Panc1 (cell line): Measurements from ENCODE around the gene FAM50A.

Experiments used
- TF ChIP-seq, protein P1 (sequence below): fragments of 450-650 bp; IDR thresholded peaks from 2 replicates; pipeline ENCODE4 v1.5.1; 2017; ENCODE audit warnings: mild to moderate bottlenecking
- TF ChIP-seq, protein P2 (sequence below), 2 experiments: IDR thresholded peaks; 2 replicates each; pipeline ENCODE4 v1.6.1; 2011 to 2012; ENCODE audit warnings: low read depth in 2 of 2, control low read depth in 1 of 2, low read length in 1 of 2, mild to moderate bottlenecking in 1 of 2, moderate library complexity in 1 of 2; ENCODE audit not compliant: insufficient read depth in 1 of 2

DNA sequence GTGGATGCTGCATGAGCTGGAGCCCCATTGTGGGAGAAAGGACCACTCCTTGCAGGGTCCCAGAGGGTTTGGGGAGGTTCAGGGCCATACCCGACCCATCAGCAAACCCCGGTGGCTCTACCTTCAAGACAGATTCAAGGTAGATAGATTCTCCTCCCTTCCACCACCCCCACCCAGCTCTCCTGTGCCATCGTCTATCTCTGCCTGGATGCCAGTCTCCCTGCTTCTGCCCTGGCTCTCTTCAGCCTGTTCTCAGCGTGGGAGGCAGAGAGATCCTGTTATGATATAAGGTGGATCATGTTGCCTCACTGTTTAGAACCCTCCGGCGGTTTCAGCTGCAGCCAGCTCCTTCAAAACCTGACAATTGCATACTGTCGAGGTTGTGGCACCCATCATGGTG is 29.7 kb downstream of the FAM50A start:
- TF ChIP-seq, protein P1, sequence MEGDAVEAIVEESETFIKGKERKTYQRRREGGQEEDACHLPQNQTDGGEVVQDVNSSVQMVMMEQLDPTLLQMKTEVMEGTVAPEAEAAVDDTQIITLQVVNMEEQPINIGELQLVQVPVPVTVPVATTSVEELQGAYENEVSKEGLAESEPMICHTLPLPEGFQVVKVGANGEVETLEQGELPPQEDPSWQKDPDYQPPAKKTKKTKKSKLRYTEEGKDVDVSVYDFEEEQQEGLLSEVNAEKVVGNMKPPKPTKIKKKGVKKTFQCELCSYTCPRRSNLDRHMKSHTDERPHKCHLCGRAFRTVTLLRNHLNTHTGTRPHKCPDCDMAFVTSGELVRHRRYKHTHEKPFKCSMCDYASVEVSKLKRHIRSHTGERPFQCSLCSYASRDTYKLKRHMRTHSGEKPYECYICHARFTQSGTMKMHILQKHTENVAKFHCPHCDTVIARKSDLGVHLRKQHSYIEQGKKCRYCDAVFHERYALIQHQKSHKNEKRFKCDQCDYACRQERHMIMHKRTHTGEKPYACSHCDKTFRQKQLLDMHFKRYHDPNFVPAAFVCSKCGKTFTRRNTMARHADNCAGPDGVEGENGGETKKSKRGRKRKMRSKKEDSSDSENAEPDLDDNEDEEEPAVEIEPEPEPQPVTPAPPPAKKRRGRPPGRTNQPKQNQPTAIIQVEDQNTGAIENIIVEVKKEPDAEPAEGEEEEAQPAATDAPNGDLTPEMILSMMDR: no peak
- TF ChIP-seq, protein P2, sequence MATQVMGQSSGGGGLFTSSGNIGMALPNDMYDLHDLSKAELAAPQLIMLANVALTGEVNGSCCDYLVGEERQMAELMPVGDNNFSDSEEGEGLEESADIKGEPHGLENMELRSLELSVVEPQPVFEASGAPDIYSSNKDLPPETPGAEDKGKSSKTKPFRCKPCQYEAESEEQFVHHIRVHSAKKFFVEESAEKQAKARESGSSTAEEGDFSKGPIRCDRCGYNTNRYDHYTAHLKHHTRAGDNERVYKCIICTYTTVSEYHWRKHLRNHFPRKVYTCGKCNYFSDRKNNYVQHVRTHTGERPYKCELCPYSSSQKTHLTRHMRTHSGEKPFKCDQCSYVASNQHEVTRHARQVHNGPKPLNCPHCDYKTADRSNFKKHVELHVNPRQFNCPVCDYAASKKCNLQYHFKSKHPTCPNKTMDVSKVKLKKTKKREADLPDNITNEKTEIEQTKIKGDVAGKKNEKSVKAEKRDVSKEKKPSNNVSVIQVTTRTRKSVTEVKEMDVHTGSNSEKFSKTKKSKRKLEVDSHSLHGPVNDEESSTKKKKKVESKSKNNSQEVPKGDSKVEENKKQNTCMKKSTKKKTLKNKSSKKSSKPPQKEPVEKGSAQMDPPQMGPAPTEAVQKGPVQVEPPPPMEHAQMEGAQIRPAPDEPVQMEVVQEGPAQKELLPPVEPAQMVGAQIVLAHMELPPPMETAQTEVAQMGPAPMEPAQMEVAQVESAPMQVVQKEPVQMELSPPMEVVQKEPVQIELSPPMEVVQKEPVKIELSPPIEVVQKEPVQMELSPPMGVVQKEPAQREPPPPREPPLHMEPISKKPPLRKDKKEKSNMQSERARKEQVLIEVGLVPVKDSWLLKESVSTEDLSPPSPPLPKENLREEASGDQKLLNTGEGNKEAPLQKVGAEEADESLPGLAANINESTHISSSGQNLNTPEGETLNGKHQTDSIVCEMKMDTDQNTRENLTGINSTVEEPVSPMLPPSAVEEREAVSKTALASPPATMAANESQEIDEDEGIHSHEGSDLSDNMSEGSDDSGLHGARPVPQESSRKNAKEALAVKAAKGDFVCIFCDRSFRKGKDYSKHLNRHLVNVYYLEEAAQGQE (IDR thresholded peaks at IDR 0.05; ENCODE audit: insufficient read depth in 1 of 2, low read depth in 2 of 2, low read length in 1 of 2): no peak
